ENCODE measurements around the gene KLK3. TPM values are rescaled to one million over a fixed set of nuclear protein-coding genes. Genes with fewer than 3 reads are reported as not detected.

KLK3 gene
- total and polyA plus RNA-seq, 2 of the 8 experiments (the other 6 are each of a cell fraction or from before 2014, with no cell fraction given) = 0.08 TPM; not detected in 1

GRCh38 chr19:50890422-50891252 lies 35.9 kb downstream of the KLK3 start (continued):
- no peak for TF ChIP-seq SAP30 (IDR thresholded peaks at IDR 0.05; ENCODE audit: insufficient read depth, insufficient replicate concordance, low read length)
- TF ChIP-seq RXRA (IDR thresholded peaks at IDR 0.05; ENCODE audit: insufficient read depth, low read depth, low read length) = no peak
- TF ChIP-seq CHD2 (IDR thresholded peaks at IDR 0.05; ENCODE audit: low read length) = no peak
- no peak for TF ChIP-seq GTF2F1 (IDR thresholded peaks at IDR 0.05; ENCODE audit: borderline replicate concordance, low read depth, low read length)

Measured in H1 (cell line).